Mucosa of gallbladder (tissue), 1 donor: ENCODE results near the gene MYL3. TPM values are rescaled to one million over a fixed set of nuclear protein-coding genes. Genes with fewer than 3 reads are reported as not detected.

Experiments
- DNase-seq: peaks from one replicate; pipeline ENCODE4 v3.0.0-alpha.2; 2020; ENCODE audit warnings: low spot score
- total RNA-seq: library from RNA; stranded (reverse); gene quantifications from one replicate; pipeline ENCODE4 v1.2.1, GENCODE V29; 2021
- donor health status: DM: no; HTN: no; CAD: no.

MYL3 gene
- total RNA-seq, 1 donor from 2014 or later = 1.8 TPM

GRCh38 chr3:46883054-46883829 lies 20.0 kb upstream of the MYL3 start:
- DNase-seq = no peak

GRCh38 chr3:46882377-46883053 lies 19.3 kb upstream of the MYL3 start:
- DNase-seq = no peak

GRCh38 chr3:46881596-46882376 lies 18.5 kb upstream of the MYL3 start:
- no peak for DNase-seq

DNA sequence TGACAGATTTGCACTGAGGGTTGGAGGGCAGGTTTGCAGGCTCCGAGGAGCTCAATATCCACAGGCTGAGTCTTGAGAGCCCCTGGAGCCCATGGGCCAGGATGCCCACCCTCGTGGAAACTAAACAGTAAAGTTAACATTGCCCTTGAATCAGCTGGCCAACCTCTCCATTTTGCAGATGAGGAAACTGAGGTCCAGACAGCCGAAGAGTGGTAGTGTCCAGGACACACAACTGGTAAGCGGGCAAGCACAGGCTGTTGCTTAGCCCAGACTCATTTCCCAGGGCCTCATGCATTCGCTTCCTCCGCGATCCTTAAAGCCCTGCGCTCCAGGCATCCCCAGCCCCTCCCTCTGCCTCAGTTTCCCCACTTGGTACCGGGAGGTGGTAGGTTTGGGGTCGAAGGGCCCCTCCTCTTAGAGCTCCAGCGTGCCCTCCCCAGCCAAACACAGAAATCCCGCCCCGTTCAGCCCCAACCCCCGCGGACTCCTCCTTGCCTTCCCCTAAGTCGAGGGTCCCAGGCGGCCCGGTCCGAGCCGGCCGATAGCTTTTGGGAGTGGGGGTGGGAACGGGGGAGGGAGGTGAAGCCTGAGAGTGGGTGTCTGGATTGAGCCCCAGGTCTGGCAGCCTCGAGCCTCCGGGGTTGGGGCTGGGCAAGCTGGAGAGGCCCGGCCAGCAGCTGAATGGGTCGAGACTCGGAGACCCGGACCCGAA lies 17.8 kb upstream of the MYL3 start:
- DNase-seq = no peak

DNA sequence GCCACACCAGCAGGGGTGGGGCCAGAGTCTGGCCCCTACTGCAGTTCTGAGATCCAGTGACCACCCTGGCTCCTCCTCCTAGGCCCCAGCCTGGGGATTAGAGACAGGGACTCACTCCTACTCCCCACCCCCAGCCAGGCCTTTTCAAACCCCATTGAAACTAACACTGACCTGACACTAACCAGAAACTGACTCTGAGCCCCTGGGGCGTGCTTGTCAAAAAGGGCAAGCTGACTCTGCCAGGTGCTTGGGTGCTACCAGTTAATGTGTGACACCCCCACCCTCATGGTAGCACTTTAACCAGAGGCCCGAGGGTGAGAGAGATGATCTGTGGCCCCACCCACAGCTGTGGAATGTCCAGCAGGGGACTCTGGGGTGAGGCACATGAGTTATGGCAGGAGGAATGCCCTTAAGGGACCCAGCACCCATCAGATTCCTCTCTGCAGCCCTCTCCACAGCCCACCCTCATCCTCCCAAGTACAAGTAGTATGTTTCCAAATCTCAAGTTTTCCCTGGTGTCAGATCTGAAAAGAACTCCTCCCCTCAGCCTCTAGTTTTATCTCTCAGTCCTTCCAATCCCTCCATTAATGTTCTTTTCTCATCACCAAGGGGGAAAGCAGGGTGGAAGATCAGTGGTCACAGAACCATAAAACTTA lies 15.7 kb upstream of the MYL3 start:
- peak; percentile 34 for DNase-seq

DNA sequence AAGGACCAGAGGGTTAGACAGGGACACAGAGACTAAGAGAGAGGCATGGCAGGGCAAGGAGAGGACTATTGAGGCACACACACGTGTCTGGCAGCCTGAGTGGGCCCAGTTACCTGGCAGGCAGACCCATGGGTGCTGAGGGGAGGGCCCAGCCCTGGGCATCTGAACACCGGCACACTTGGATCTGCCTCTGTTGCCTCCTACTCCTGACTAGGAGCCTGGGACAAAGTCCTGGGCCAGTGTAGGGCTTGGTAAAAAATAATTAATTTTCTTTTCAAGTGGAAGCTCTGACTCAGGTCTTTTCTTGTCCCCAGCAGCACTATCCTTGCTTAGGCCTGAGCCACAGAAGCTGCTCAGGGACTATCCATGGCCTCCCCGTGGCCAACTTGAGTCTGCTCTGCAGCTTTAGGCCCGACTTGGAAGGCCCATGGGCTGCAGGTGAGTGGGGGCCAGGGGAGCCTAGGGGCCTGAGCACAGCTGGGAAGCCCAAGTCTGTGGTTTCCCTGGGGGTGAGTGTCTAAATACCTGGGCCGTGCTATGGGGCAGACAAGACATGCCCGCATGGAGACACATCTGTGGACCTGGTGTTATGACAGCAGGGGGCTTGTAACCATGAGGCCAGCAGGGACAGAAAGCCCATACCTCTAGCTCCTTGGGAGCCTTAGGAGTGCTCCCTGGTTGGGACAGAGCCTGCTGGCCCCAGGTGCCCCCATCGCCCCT lies 14.3 kb upstream of the MYL3 start, which contains the start of gene PTH1R:
PTH1R (plus strand) TSS at position 316 of the 720 bp plus-strand sequence. CDS start 5,839 bp downstream, outside the sequence.
- DNase-seq = no peak

DNA sequence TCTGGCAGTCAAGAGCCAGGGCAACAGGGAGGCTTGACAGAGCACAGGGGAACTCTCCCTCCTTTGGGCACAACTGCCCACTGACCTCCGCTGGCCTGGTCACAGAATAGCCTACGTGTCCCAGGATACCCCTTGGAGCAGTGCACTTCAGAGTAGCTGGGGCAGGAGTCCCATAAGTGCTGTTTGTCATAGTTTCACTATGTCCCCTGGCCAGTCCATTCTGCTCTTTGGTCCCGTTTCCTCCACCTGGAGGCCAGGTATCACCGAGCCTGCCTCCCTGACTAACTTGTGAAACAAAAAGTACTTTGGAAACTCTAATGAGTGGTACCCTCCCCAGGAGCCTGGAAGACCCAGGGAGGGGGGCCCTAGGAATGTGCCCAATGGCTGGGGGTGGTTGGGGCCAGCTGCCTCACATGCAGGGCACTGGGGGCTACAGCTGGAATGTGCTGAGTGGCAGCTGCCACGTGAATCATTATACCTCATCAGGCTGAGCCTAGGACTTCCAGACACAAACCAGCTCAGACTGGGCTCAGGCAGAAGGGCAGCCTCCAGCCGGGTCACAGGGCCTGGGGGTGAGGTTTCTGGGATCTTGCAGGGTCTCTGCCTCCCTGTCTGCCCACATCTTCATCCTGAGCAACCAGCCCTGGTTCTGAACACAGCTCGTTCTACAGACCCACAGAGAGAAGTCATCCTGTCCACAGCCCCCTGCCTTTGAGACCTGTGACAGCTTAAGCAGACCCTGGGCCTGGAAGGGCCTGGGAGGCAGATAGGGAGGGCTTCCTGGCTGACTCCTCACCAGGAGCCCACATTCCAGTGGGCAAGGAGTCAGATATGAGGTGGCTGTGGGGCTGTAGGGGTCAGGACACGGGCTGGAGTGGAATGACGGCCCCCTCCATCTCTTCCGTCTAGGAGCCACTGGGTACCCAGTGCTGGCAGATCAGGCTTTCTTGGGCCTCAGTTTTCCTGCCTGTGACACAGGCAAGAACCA lies 13.4 kb upstream of the MYL3 start:
- no peak for DNase-seq

- DNase-seq = no peak
These were observed 12.3 kb upstream of the MYL3 start for GRCh38 chr3:46875560-46875959.

DNA sequence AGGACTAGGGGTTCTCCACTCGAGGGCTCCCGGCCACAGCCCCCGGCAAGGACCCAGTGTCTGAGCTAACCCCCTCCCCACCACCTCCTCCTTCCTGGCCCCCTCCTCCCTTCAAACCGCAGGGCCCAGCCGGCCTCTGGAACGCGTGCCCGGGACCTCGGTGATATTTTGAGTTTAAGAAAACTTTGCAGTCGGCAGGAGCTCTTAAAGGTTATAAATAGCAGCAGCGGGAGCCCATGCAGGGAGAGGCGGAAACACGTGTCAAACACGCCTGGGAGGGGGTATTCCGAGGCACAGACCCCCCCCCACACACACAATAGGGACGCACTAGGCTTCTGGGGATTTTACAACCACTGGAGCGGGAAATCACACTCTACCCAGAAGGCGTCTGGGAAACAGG lies 11.2 kb upstream of the MYL3 start:
- DNase-seq = no peak

GRCh38 chr3:46873521-46873920 lies 10.3 kb upstream of the MYL3 start:
- DNase-seq = no peak

DNA sequence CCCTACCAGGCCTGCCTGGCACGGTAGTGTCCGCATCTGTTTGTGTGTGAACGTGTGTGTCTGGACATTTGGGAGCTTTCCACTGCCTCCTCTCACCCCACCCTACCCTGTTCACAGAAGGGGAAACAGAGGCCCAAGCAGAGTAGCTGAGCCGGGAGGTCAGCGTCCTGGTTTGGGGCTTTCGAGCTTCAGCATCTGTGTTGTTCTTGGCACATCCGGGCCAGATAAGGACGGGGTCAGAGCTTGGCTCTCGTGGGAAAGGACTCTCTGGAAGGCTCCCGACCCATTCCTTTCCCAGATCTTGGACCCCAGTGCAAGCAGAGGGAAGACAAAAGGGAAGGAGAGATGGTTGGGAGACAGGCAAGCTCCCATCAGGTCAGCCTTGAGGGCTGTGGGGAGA lies 8.0 kb upstream of the MYL3 start:
- no peak for DNase-seq

GRCh38 chr3:46870651-46871050 lies 7.4 kb upstream of the MYL3 start:
- DNase-seq = no peak

- DNase-seq = no peak
These were observed 6.2 kb upstream of the MYL3 start for GRCh38 chr3:46869440-46869839.

DNA sequence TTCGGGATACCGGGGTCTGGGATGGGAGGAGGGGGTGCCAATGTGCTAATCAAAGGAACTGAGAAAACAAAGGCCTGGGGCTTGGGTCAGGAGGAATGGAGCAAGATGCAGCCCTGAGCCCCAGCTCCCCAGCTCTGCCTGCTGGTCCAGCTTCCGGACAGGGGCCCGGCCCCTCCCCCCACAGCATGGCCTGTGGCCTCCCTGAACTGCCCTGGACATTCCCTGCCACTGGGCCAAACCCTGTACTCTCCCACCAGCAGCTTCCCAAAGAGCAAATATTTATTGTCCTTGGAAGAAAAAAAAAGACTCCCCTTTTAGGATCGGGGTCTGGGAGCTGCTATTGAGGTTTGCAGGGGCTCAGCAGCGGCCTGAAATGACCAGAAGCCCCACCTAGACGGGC lies 5.7 kb upstream of the MYL3 start:
- DNase-seq = no peak

DNA sequence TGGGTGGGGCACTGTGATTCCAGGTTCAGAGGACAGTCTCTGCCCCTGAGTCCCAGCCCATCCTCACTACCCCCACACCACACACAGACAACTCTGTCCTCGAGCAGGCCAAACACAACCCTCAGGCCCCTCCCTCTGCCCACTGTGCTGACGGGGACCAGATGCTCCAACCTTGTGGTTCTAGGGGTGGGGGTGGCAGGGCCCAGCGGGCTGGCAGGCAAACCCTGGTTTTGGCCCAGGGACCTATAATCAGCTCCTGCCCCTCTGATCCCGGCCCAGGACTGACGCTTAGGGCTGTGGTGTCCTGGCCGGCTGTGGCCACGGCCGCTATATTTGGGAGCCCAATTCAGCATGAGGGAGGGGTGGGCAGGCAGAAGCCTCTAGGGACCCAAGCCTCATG lies 5.0 kb upstream of the MYL3 start:
- DNase-seq = no peak

- peak; percentile 65 for DNase-seq
These were observed 4.3 kb upstream of the MYL3 start for GRCh38 chr3:46867550-46867898.

DNA sequence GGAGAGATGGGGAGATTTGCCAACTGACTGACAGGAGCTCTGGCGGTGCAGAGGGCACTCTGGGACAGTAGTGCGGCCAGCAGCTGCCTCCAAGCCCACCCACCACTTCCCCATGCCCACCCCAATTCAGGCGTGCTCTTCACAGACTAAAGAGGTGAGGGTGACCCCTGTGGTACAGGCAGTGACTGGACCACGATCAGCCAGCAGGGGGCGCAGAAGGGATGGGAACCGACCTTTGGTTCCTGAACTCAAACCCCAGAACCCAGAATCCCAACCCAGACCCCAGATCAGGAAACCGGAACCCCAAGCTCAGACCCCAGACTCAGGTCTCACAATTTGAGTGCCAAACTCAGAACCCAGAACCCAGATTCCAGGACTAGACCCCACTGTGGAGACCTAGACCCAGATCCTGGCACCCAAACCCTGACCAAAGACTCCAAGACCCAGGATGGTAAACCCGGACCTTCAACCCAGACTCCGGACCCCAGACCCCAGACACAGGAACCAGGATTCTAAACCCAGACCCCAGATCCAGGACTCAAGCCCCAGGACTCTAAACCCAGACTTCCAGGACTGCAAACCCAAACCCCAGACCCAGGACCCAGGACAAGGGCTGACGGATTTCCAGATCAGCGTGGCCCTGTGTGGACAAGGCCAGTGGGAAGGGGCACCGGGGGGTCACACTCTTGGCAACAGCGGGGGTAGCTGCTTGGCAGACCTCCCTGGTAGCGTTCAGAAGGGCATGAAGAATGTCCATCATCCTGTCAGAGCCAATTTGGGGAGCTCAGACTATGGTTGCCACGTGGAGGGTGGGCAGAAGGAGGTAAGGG lies 3.7 kb upstream of the MYL3 start:
- DNase-seq = peak; percentile 76

DNA sequence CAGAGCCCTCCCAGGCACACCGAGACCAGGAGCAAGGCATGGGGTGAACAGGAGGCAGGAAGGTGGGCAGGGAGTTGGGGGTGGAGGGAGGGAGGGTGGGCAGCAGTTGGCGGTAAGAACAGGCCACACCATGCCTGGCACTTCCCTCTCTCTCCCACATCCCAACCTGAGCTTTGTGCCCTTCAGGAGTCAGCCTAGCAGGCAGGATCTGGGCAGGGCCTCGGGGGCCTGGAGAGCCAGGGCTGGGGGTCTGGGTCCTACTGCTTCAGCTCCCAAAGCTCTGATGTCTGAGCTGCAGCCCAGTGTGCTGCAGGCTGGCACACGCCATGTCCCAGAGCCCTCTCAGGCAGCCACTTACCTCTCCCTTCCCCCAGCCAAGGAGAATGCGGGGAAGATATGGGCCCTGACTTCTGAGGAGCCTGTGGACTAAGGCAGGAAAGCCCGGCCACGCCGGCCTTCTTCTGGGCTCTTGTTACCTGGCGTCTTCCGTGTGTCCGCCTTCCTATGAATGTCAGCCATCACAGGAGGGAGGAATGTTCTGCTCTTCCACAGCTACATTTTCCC lies 2.9 kb upstream of the MYL3 start:
- DNase-seq = no peak
